GM23248 (cell line): ENCODE results near the gene SLIT3.

Experiments used
- EZH2 ChIP-seq: fragments of 200-600 bp; sonication (generic); IDR thresholded peaks from 2 replicates; pipeline ENCODE4 v1.6.1; 2018; ENCODE audit warnings: antibody characterized with exemption, mild to moderate bottlenecking; ENCODE audit not compliant: insufficient read depth, poor library complexity, severe bottlenecking
- EZH2phosphoT487 ChIP-seq: fragments of 200-600 bp; sonication (generic); IDR thresholded peaks from 2 replicates; pipeline ENCODE4 v1.6.1; 2018; ENCODE audit warnings: antibody characterized with exemption, moderate library complexity, mild to moderate bottlenecking, low read depth; ENCODE audit not compliant: insufficient read depth

- no peak for TF ChIP-seq EZH2
- TF ChIP-seq EZH2phosphoT487: no peak
Measured at GRCh38 chr5:169095410-169095960, 205.5 kb downstream of the SLIT3 start.
